Effector memory CD4-positive, alpha-beta T cell (primary cell): ENCODE data around the gene SLC38A6.
"Not testable (repeated sequence)": the region's sequence is repeated elsewhere in the genome, so short reads cannot be mapped to it uniquely, and the experiment has no call there.

Experiments used
- DNase-seq, 3 donors: peaks; one replicate each; pipeline ENCODE4 v3.0.0-alpha.2; 2020
- H3K27ac ChIP-seq: 2 replicates; pipeline ENCODE4 v1.7.0; 2013; ENCODE audit warnings: mild to moderate bottlenecking, low read length, moderate library complexity; ENCODE audit not compliant: insufficient read depth, poor library complexity, severe bottlenecking
- H3K27me3 ChIP-seq: replicated peaks from 2 replicates; pipeline ENCODE4 v1.7.0; 2013; ENCODE audit warnings: mild to moderate bottlenecking, low read length; ENCODE audit not compliant: insufficient read depth, control insufficient read depth, poor library complexity, severe bottlenecking
- H3K36me3 ChIP-seq: 2 replicates; pipeline ENCODE4 v1.7.0; 2013; ENCODE audit warnings: mild to moderate bottlenecking, low read length, moderate library complexity; ENCODE audit not compliant: control insufficient read depth, insufficient read depth
- H3K4me1 ChIP-seq: 2 replicates; pipeline ENCODE4 v1.7.0; 2013; ENCODE audit warnings: low read length, mild to moderate bottlenecking; ENCODE audit not compliant: control insufficient read depth, insufficient read depth, poor library complexity, severe bottlenecking
- H3K4me3 ChIP-seq: 2 replicates; pipeline ENCODE4 v1.7.0; 2013; ENCODE audit warnings: low read length, low read depth, mild to moderate bottlenecking; ENCODE audit not compliant: insufficient read depth, poor library complexity, severe bottlenecking
- H3K9me3 ChIP-seq: 2 replicates; pipeline ENCODE4 v1.7.0; 2013; ENCODE audit warnings: mild to moderate bottlenecking, low read length, moderate library complexity; ENCODE audit not compliant: control insufficient read depth

SLC38A6 gene

DNA sequence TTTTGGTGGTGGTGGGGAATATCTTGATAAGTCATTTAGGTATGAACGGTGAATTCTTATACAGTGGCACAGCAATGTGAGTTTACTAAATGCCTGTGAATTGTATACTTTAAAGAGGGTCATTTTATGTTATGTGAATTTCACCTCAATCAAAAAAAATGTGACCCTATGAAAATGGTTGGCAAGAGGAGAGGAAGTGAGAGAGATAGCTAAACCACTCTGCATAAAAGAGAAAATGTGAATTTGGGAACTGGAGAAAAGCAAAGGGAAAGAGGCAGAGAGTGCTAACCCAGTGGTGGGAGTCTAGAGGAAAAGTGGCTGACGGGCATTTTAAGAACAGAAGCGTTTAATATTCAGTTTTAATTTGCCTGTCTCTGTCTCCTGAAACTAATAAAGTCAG lies 93.8 kb downstream of the SLC38A6 start:
- Histone ChIP-seq H3K27me3 (no peaks in the 10 kb centered on the region), H3K4me1 (no peaks in the 10 kb centered on the region), H3K9me3 (no peaks in the 10 kb centered on the region), H3K27ac (no peak overlapping the region), H3K36me3 (no peaks in the 10 kb centered on the region), H3K4me3 (no peak overlapping the region)
- no peak for DNase-seq

DNA sequence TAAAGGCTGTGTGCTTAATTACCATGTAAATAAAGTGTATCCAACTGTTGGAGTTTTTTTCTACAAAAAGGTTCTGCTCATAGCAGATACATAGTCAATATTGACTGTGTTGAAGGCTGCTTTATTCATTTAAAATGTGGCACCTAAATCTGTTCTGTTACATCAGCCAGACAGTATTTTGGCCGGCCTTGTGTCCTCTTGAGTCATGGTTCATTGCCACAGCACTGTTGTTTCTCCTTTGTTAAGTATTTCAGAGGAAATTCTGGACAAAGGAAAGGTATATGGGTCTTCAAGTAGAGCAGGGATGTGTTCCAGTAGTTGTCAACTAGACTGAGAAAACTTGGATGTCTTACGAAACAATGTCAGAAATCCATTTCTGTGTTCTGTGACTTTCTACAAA lies 95.5 kb downstream of the SLC38A6 start:
- H3K4me1 ChIP-seq = no peaks in the 10 kb centered on the region
- no peak for DNase-seq
- no peak overlapping the region for H3K27ac ChIP-seq
- H3K9me3 ChIP-seq = no peaks in the 10 kb centered on the region
- H3K36me3 ChIP-seq = no peaks in the 10 kb centered on the region
- no peak overlapping the region for H3K4me3 ChIP-seq
- H3K27me3 ChIP-seq = no peaks in the 10 kb centered on the region

DNA sequence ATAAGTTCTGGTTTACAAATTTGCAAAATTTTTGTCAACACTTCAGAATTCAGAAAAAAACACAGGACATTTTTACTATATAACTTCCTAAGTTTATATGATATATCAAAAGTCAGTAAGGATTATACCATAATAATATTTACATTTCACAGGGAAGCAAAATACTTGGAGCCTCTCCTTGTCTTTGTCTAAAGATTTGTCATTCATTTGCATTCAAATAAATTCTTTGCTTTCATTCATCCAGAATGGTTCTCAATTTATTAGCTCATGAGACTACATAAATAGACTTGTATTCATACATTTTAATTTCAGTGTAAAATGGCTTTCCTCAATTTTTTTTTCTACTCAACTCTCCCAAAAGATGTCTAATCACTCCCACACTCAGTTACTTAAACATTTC lies 96.4 kb downstream of the SLC38A6 start:
- Histone ChIP-seq H3K4me3 (no peak overlapping the region), H3K4me1 (no peaks in the 10 kb centered on the region), H3K36me3 (no peaks in the 10 kb centered on the region), H3K9me3 (no peaks in the 10 kb centered on the region), H3K27ac (no peak overlapping the region), H3K27me3 (no peaks in the 10 kb centered on the region)
- DNase-seq = no peak

DNA sequence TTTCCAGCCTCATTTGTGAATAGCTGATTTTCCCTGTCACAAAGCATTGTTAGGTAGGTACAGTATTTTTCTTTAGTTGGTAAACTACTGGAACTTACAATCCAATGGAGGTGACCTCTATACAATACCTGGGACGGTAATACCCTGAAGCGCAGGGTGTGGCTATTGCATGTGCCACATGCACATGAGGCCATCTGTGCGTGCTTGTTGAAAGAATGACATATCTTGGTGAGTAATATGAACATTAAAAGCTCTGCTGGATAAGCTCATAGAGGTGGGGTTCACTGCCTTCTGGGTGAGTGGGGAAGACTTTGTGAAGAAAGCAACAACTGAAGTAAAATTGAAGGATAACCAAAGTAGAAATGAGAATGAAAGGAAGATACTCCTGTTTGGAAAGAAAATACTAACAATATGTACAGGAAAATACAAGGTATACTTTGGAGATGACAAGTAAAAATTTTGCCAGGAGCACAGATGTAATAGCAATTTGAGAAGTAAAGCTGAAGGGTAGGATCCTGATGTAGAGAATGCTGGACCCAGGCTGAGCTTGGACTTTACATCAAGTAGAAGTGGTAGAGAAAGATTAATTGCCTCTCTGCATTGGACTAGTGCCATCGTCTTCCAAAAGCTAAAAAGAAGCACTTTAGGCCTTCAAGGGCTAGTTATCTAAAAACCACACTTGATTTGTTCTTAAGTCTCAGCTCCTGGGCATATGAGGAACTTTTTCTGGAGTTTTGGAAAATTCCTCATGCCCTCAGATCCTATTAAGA lies 97.1 kb downstream of the SLC38A6 start:
- Histone ChIP-seq H3K9me3 (no peaks in the 10 kb centered on the region), H3K4me1 (no peaks in the 10 kb centered on the region), H3K36me3 (no peaks in the 10 kb centered on the region), H3K27me3 (no peaks in the 10 kb centered on the region), H3K4me3 (no peak overlapping the region), H3K27ac (no peak overlapping the region)
- DNase-seq = no peak

DNA sequence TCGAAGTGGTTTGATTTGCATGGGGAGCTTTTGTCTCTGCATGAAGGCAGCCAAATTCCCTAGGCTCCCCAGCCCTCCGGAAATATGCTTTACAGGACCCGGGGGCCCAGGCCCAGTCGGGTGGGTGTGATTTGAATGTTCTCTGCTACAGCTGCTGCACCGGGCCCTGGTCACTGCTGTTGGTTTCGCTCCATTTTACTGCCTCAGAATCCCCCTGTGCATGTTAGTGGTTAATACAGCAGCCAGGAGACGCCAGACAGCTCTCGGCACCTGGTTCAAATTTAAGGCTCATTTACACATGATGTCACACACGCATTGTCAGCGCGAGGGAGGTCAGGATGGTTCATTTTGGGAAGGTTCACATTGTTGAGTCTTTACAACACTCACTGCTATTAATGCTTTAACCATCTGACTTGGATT lies 99.6 kb downstream of the SLC38A6 start:
- H3K27ac ChIP-seq = no peak overlapping the region
- H3K9me3 ChIP-seq = no peaks in the 10 kb centered on the region
- no peaks in the 10 kb centered on the region for H3K36me3 ChIP-seq
- no peak for DNase-seq
- H3K4me1 ChIP-seq = no peaks in the 10 kb centered on the region
- no peaks in the 10 kb centered on the region for H3K27me3 ChIP-seq
- no peak overlapping the region for H3K4me3 ChIP-seq

DNA sequence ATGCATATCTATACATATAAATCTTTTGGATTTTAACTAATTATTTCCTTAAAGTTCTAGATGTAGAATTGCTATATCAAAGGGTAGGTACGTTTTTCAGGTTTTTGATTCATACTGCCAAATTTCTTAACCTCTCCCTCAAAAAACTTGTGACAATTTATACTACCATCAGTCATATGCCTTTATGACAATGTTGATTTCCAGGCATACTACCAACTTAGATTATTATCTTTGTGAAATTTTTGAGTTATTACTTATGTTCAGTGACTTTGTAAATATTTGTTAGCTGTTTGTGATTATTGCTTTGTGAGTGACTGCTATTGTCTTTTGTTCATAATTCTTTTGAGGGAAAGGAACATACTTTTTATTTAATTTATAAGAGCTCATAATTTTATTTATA lies 107.0 kb downstream of the SLC38A6 start:
- no peaks in the 10 kb centered on the region for H3K9me3 ChIP-seq
- DNase-seq = no peak
- no peaks in the 10 kb centered on the region for H3K27me3 ChIP-seq
- H3K36me3 ChIP-seq = no peaks in the 10 kb centered on the region
- H3K27ac ChIP-seq = no peak overlapping the region
- H3K4me1 ChIP-seq = no peaks in the 10 kb centered on the region
- H3K4me3 ChIP-seq = no peak overlapping the region

DNA sequence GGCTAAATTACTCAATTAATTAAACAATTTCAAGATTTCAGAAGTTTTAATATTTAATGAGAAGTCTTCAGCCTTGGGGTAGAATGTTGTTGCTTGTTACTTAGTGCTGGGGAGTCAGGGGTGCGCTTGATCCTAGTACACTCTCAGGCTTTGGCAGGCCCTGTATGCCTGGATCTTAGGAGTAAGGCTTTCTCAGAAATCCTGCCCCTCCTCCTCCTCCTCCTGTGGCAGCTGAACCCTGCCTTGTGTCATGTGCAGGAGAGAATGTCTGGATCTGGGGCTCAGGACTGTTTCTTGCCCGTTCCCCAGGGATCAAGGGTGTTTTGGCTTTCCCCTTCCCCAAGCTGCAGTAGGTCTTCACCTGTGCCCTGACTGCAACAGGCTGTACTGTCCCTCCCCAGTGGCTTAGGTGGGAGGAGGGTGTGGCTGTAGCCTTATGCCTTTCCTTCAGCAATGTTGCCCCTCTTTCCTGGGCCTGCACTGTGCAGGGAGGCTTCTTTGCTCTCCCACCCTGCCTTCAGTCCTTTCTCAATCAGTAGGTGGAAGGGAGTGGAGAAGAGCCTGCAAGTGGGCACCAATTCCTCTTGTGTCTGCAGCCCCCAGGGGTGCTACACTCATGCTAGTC lies 108.2 kb downstream of the SLC38A6 start:
- Histone ChIP-seq H3K4me1 (no peaks in the 10 kb centered on the region), H3K36me3 (no peaks in the 10 kb centered on the region), H3K9me3 (no peaks in the 10 kb centered on the region), H3K27ac (no peak overlapping the region), H3K4me3 (no peak overlapping the region), H3K27me3 (no peaks in the 10 kb centered on the region)
- no peak for DNase-seq

DNA sequence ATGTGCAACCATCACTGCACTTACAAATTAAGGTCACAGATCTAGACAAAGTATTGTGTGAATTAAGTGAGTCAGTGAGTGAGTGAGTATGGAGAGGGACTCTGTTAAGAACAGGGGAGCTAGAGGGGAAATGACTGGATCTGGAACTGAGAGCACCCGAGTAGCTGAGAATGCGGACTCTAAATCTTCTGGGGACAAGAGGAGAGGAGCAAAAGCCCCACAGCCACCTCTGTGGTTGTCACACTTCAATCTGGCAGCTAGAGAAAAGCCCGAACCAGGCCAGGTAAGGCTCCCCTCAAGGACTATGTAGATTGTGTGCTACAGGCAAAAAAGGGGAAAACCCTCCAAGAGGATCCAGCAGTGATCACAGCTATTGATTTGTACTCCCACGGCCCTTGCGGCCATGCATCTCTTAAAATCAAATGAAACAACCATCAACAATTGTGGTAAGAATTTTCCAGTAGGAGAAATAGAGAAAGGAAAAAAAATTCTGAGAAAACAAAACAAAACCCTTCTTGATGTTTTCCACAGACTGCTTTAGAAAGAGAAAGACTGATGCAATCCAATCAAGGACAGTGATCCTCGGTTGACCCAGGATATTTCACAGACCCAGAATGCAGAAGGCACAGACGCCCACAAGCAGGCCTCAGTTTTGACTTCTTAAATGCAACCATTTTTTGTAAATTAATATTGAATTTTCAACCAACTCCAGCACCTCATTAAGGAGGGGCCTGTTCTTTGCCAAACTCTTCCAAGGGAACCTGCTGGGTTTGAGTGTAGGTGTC lies 109.6 kb downstream of the SLC38A6 start:
- H3K36me3 ChIP-seq = no peaks in the 10 kb centered on the region
- no peak overlapping the region for H3K27ac ChIP-seq
- no peaks in the 10 kb centered on the region for H3K9me3 ChIP-seq
- H3K4me1 ChIP-seq = no peaks in the 10 kb centered on the region
- H3K27me3 ChIP-seq = no peaks in the 10 kb centered on the region
- no peak for DNase-seq
- H3K4me3 ChIP-seq = no peak overlapping the region

DNA sequence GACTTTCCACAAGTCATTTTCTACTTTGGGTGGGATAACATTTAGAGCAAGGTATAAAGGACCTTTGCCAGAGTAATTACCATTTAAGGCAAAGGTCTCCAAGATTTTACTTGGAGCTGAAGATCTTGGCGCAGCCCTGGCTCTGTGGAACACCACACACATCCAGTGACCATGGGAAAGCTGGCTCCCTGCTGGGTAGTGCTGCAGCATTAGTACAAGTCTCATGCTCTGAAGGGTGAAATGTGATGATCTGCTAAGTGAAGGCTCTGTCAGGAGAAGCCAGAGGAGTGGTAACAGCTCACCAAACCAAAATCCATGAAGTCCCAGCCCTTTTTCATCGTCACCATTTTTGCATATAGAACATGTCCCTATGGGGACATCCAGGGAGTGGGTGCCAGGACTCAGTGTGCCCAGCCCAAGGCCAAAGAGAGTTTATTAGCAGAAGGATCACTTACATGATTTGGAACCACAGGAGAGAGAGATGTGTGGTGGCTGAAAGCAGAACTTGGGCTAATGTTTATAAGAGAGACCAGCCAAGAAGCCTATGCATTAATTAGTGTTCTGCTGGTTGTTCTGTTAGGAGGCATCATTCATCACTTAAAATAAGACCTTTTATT lies 110.7 kb downstream of the SLC38A6 start:
- no peak for DNase-seq
- no peaks in the 10 kb centered on the region for H3K36me3 ChIP-seq
- no peak overlapping the region for H3K27ac ChIP-seq
- H3K4me1 ChIP-seq = no peaks in the 10 kb centered on the region
- H3K9me3 ChIP-seq = no peaks in the 10 kb centered on the region
- H3K27me3 ChIP-seq = no peaks in the 10 kb centered on the region
- no peak overlapping the region for H3K4me3 ChIP-seq

DNA sequence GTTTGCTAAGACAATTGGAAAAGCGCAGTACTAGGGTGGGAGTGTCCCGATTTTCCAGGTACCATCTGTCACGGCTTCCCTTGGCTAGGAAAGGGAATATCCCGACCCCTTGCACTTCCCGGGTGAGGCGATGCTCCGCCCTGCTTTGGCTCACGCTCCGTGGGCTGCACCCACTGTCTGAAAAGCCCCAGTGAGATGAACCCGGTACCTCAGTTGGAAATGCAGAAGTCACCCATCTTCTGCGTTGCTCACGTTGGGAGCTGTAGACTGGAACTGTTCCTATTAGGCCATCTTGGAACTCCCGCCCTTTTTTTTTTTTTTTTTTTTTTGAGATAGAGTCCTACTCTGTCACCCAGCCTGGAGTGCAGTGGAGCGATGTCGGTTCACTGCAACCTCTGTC lies 117.1 kb downstream of the SLC38A6 start:
- H3K27me3 ChIP-seq, H3K27ac ChIP-seq, H3K9me3 ChIP-seq, DNase-seq, H3K4me3 ChIP-seq, H3K36me3 ChIP-seq, H3K4me1 ChIP-seq: not testable (repeated sequence)
